HepG2 (cell line): ENCODE results near the gene KIF1C. TPM values are rescaled to one million over a fixed set of nuclear protein-coding genes. Genes with fewer than 3 reads are reported as not detected.

ENCODE experiments used
- ARNT2 ChIP-seq: sonication (generic); formaldehyde crosslinking; IDR thresholded peaks from 2 replicates; pipeline ENCODE4 v1.8.0; 2022; ENCODE audit warnings: mild to moderate bottlenecking, low read depth, missing genetic modification reagents, moderate library complexity
- ELF1 ChIP-seq: sonication (generic); formaldehyde crosslinking; IDR thresholded peaks from 2 replicates; pipeline ENCODE4 v1.4.0; 2020; ENCODE audit warnings: missing genetic modification reagents
- HNRNPH1 ChIP-seq: fragments of 200-400 bp; formaldehyde crosslinking; optimal IDR thresholded peaks from 2 replicates; pipeline ENCODE3; 2017; ENCODE audit warnings: mild to moderate bottlenecking, low read depth, low read length
- MEIS1 ChIP-seq: sonication (generic); formaldehyde crosslinking; IDR thresholded peaks from 2 replicates; pipeline ENCODE4 v1.9.0; 2021; ENCODE audit warnings: mild to moderate bottlenecking, missing genetic modification reagents, moderate library complexity, borderline replicate concordance
- MYC ChIP-seq: sonication (generic); formaldehyde crosslinking; IDR thresholded peaks from 2 replicates; pipeline ENCODE4 v1.9.0; 2021; ENCODE audit warnings: missing genetic modification reagents, borderline replicate concordance
- NCOA2 ChIP-seq: sonication (generic); formaldehyde crosslinking; IDR thresholded peaks from 2 replicates; pipeline ENCODE4 v1.8.0; 2022; ENCODE audit warnings: inconsistent platforms
- PLRG1 ChIP-seq: fragments of 450-650 bp; conservative IDR thresholded peaks from 2 replicates; pipeline ENCODE4 v1.6.1; 2016
- POGZ ChIP-seq: sonication (generic); formaldehyde crosslinking; IDR thresholded peaks from 2 replicates; pipeline ENCODE4 v1.4.0; 2020; ENCODE audit warnings: mild to moderate bottlenecking, missing genetic modification reagents
- PRMT3 ChIP-seq: sonication (generic); formaldehyde crosslinking; IDR thresholded peaks from 2 replicates; pipeline ENCODE4 v1.8.1; 2022; ENCODE audit warnings: low read depth, mild to moderate bottlenecking, moderate library complexity, missing genetic modification reagents, borderline replicate concordance
- RCOR2 ChIP-seq: IDR thresholded peaks from 2 replicates; pipeline ENCODE4 v1.6.1; 2016; ENCODE audit warnings: missing biosample characterization, missing genetic modification reagents
- REPIN1 ChIP-seq: sonication (generic); formaldehyde crosslinking; IDR thresholded peaks from 2 replicates; pipeline ENCODE4 v1.8.0; 2022; ENCODE audit warnings: missing genetic modification reagents, low read depth, mild to moderate bottlenecking, borderline replicate concordance
- SP2 ChIP-seq: sonication (generic); formaldehyde crosslinking; IDR thresholded peaks from 2 replicates; pipeline ENCODE4 v1.5.1; 2020; ENCODE audit warnings: mild to moderate bottlenecking, missing genetic modification reagents
- TAF1 ChIP-seq: sonication (generic); formaldehyde crosslinking; IDR thresholded peaks from 2 replicates; pipeline ENCODE4 v1.4.0; 2020; ENCODE audit warnings: missing genetic modification reagents
- TFE3 ChIP-seq: IDR thresholded peaks from 2 replicates; pipeline ENCODE4 v1.6.1; 2016
- UBTF ChIP-seq: sonication (generic); formaldehyde crosslinking; IDR thresholded peaks from 2 replicates; pipeline ENCODE4 v1.4.0; 2020; ENCODE audit warnings: mild to moderate bottlenecking, missing genetic modification reagents
- WIZ ChIP-seq: sonication (generic); formaldehyde crosslinking; IDR thresholded peaks from 2 replicates; pipeline ENCODE4 v1.5.1; 2020; ENCODE audit warnings: mild to moderate bottlenecking, missing genetic modification reagents
- ZFAT ChIP-seq: sonication (generic); formaldehyde crosslinking; conservative IDR thresholded peaks from 2 replicates; pipeline ENCODE4 v1.8.1; 2023; ENCODE audit warnings: missing genetic modification reagents, inconsistent platforms
- ZNF382 ChIP-seq: sonication (generic); formaldehyde crosslinking; IDR thresholded peaks from 2 replicates; pipeline ENCODE4 v1.5.0; 2020; ENCODE audit warnings: missing genetic modification reagents, mild to moderate bottlenecking, borderline replicate concordance
- ZNF432 ChIP-seq: sonication (generic); formaldehyde crosslinking; IDR thresholded peaks from 2 replicates; pipeline ENCODE4 v1.5.0; 2020; ENCODE audit warnings: missing genetic modification reagents, mild to moderate bottlenecking, borderline replicate concordance
- ZNF629 ChIP-seq: sonication (generic); formaldehyde crosslinking; conservative IDR thresholded peaks from 2 replicates; pipeline ENCODE4 v1.5.0; 2020; ENCODE audit warnings: missing genetic modification reagents
- ZNF781 ChIP-seq: sonication (generic); formaldehyde crosslinking; IDR thresholded peaks from 2 replicates; pipeline ENCODE4 v1.5.1; 2020; ENCODE audit warnings: borderline replicate concordance, mild to moderate bottlenecking, missing genetic modification reagents; ENCODE audit errors: not compliant biosample characterization
- ZNF790 ChIP-seq: sonication (generic); formaldehyde crosslinking; IDR thresholded peaks from 2 replicates; pipeline ENCODE4 v1.8.0; 2022; ENCODE audit warnings: missing genetic modification reagents, mild to moderate bottlenecking, borderline replicate concordance
- polyA plus RNA-seq, 8 experiments: library from polyadenylated mRNA; depleted of rRNA in 3 of 8; stranded (reverse) in 7 of 8; unstranded in 1 of 8; fragments of >200 nt; fragmentation: Illumina TruSeq in 4 of 8; extraction: Trizol in 4 of 8; gene quantifications; 2 replicates each; pipeline versions ENCODE4 v1.2.1 to v1.2.3, GENCODE V29; 2011 to 2016; ENCODE audit warnings: low read depth in 4 of 8, missing spikeins in 1 of 8, mixed read lengths in 1 of 8; ENCODE audit not compliant: insufficient read depth in 1 of 8
- total RNA-seq, 5 experiments: library from RNA; depleted of rRNA; stranded (reverse); fragments of >200 nt; fragmentation: Illumina TruSeq; extraction: Trizol; gene quantifications; 2 replicates each; pipeline ENCODE4 v1.2.3, GENCODE V29; 2016; ENCODE audit warnings: low read depth in 1 of 5
- TF ChIP-seq, protein P1 (sequence below): IDR thresholded peaks from 2 replicates; pipeline ENCODE4 v1.6.1; 2016; ENCODE audit warnings: missing compliant biosample characterization, missing genetic modification reagents, borderline replicate concordance
- TF ChIP-seq, protein P2 (sequence below): conservative IDR thresholded peaks from 2 replicates; pipeline ENCODE4 v1.6.1; 2018; ENCODE audit warnings: missing genetic modification reagents

Gene KIF1C
- total and polyA plus RNA-seq, 2 of the 13 experiments (the other 11 are each of a cell fraction or from before 2014, with no cell fraction given): 70.0 to 104 TPM

DNA sequence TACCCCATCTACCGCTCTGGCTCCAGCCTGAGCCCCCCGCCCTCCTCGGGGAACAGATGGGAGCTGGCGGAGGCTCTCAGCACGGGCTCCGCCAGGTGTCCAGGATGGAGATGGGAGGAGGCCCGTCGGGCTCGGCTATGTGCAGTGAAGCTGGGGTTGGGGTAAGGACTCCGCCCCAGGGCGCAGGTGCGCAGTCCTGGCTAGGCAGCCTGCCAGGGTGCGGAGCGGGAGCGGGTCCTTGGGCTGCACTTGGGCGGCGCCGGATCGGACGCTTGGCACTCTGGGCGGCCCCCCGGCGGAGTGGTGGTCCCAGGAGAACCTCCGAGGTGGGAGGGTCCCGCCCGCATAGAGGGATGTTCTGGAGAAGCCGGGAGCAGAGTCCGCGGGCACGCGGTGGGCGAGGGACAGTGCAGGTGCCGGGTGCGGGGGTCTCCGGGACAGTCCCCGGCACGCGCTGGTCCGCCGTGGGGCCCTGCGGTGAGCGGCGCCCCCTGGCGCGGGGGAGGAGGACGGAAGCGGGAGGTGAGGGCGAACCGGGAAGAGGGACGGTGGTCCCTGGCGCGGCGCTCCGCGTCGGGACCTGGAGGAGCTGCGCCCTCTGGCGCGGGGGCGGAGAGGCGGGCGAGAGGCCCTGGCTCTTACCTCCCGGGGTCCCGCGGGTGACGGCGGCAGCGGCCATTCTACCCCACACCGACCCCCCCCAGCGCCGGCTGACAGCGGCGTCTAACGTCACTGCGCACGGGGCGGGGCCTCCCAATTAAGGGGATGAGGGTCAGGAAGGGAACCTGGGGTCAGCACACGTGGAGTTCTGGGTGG, 10.6 kb upstream of the KIF1C start, which contains the start of gene CAMTA2 (continued):
- TF ChIP-seq ARNT2 (peak; percentile 73; the same call in 1 of the 2 replicates), PRMT3 (CRISPR knock-in tag) (no peak), ELF1 (CRISPR knock-in tag) (peak; percentile 56), HNRNPH1 (peak; percentile 72), UBTF (CRISPR knock-in tag) (peak; percentile 98), NCOA2 (no peak), REPIN1 (peak; percentile 85; the same call in 1 of the 2 replicates), ZFAT (CRISPR knock-in tag) (peak; percentile 49; the same call in 1 of the 2 replicates), PLRG1 (no peak), ZNF781 (CRISPR knock-in tag) (no peak), TFE3 (CRISPR knock-in tag) (no peak), SP2 (CRISPR knock-in tag) (peak; percentile 57), ZNF382 (no peak), MEIS1 (CRISPR knock-in tag) (no peak; the same call in 1 of the 2 replicates), ZNF629 (CRISPR knock-in tag) (0 out of 2 replicates have a peak, but pooled peaks have one; percentile 6), ZNF790 (CRISPR knock-in tag) (peak; percentile 82), MYC (CRISPR knock-in tag) (peak; percentile 76), WIZ (CRISPR knock-in tag) (no peak; the same call in 1 of the 2 replicates), ZNF432 (CRISPR knock-in tag) (no peak), POGZ (CRISPR knock-in tag) (peak; percentile 77), TAF1 (peak; percentile 73), RCOR2 (CRISPR knock-in tag) (no peak)
- TF ChIP-seq, protein P1, sequence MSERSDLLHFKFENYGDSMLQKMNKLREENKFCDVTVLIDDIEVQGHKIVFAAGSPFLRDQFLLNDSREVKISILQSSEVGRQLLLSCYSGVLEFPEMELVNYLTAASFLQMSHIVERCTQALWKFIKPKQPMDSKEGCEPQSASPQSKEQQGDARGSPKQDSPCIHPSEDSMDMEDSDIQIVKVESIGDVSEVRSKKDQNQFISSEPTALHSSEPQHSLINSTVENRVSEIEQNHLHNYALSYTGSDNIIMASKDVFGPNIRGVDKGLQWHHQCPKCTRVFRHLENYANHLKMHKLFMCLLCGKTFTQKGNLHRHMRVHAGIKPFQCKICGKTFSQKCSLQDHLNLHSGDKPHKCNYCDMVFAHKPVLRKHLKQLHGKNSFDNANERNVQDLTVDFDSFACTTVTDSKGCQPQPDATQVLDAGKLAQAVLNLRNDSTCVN (CRISPR knock-in tag): peak; percentile 61; the same call in 1 of the 2 replicates
- TF ChIP-seq, protein P2, sequence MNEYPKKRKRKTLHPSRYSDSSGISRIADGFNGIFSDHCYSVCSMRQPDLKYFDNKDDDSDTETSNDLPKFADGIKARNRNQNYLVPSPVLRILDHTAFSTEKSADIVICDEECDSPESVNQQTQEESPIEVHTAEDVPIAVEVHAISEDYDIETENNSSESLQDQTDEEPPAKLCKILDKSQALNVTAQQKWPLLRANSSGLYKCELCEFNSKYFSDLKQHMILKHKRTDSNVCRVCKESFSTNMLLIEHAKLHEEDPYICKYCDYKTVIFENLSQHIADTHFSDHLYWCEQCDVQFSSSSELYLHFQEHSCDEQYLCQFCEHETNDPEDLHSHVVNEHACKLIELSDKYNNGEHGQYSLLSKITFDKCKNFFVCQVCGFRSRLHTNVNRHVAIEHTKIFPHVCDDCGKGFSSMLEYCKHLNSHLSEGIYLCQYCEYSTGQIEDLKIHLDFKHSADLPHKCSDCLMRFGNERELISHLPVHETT (CRISPR knock-in tag): no peak; the same call in 1 of the 2 replicates
